Bone marrow (tissue), 2 donors: ENCODE data around the gene PDLIM7.
A peak's percentile ranks its signal among the peaks of the same experiment; 100 is the strongest.

Experiments used
- DNase-seq, 2 donors: peaks; one replicate each; lab custom pipeline; 2025; lab: John Stamatoyannopoulos, UW

The PDLIM7 gene

DNA sequence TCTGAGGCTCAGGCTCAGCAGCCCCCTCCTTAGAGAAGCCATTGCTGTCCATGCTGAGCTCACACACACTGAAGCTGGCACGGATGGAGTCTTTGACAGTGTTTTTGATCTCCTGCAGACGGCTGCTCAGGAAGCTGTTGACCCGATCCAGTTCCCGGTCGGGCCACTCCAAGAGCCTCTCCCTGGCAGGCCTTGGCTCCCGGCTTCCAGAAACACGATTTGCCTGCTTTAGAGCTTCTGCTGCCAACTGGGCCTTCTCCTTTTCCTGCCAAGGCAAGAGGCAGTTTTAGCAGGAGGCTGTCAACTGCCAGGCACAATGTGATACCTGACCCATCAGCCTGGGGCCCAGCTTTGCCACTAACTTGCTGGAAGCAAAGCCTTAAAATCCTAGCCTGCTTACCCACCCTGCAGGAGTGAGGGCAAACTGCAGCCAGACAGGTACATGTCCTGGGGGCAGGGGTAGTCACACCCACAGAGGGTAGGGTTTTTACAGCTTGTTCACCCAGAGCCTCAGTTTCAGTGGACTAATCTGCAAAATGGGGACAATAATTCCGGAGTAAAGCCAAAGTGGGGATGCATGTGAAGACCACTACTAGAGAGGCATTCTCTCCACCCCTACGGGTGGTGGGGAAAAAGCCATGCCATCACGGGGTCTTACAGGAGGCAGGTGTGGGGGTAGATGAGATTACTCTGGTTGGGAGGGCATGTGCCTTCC, 27.7 kb upstream of the PDLIM7 start:
- no peak for DNase-seq

DNA sequence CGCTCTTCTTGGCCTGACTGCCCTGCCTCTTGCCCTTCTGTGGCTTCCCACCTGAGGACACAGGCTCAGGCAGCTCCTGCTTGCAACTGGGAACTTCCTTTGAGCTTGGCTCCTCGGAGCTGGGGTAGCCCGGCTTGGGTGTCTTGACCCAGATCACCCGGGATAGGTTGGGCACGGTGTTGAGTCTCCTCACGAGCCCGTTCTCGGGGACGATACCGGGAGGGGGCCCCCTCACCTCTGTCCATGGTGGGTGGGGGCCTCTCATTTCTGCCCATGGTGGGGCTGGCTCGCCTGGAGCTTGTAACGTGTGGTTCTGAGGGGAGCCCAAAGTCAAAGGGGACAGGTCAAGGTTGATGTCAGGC, 27.1 kb upstream of the PDLIM7 start:
- no peak for DNase-seq

DNA sequence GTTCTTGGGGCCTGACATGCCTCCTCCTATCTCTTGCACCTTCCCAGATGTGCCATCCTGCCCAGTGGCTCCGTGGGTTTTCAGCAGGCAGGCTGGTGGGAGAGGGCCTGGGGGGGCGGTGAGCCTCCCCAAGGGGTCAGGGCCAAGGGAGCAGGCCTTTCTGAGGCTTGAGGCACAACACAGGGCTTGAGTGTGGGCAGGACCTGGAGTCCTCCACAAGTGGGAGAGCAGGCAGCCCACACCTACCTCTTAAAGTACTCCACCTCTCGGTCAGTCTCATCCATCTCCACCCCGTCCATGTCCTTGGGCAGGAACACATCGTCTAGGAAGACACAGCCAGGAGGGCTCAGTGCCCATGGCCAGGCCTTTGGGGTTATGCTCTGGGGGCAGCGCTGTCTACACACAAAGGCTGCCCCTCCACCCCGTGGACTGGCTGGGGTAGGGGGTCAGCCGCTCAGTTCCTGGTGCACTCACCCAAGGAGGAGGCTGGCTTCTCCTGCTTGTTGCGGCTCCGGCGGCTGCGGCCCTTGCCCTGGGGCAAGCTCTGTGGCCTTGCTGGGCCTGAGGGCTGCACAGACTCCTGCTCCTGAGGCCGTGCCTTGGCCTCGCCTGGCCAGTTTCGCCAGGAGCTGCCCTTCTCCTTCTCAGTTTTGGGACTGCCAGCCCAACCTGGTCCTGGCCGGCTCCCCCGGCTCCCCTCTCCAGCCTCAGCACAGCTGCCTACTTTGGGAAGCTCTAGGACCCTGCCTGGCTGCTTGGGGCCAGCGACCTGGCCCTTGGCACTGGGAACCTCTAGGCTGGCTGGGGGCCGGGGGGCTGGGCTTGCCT, 26.5 kb upstream of the PDLIM7 start:
- no peak for DNase-seq

DNA sequence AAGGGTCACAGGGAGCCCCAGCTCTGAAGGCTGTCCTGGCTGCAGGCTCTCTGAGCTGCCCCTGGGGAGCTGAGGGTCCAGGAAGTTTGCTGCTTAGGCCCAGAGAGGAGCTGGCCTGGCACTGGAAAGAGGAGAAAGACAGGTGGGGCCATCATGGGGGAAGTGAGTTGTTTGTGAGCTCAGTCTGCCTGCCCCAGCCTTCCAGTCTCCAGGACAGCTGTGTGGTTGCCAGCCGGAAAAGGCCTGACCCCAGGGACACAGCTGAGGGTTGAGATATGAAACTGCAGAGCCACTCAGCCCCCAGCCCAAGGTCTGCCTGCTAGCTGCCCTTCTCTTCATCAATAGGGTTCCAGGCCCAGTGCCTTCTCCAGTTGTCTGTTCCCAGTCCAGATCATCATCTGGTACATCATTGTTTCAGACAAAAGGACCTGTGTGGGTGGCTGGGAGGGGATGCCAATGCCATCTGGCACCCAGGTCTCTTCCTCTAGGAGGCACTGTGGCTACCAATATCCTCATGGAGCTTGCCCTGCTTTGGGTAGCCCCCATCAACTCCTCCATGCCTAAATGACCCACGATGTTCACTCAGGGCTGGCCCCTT, 23.6 kb upstream of the PDLIM7 start:
- DNase-seq = no peak

DNA sequence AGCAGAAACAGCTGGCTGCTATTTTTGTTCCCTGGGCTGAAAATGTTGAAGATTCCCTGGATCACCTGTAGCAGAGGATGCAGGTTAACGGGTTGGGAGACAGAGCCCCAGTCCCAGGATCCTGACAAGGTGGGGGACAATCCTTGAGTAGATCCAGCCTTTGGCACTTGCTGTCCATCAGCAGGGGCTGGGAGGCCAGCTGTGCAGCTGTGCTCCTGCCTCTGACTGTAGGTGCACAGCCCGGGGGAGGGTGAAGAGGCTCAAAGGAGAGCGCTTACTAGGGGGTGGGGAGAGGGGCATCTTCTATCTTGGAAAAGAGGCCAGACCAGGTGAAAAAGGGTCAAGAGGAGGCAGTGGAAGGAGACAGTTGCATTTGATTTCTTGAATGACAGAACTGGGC, 22.9 kb upstream of the PDLIM7 start:
- no peak for DNase-seq

DNA sequence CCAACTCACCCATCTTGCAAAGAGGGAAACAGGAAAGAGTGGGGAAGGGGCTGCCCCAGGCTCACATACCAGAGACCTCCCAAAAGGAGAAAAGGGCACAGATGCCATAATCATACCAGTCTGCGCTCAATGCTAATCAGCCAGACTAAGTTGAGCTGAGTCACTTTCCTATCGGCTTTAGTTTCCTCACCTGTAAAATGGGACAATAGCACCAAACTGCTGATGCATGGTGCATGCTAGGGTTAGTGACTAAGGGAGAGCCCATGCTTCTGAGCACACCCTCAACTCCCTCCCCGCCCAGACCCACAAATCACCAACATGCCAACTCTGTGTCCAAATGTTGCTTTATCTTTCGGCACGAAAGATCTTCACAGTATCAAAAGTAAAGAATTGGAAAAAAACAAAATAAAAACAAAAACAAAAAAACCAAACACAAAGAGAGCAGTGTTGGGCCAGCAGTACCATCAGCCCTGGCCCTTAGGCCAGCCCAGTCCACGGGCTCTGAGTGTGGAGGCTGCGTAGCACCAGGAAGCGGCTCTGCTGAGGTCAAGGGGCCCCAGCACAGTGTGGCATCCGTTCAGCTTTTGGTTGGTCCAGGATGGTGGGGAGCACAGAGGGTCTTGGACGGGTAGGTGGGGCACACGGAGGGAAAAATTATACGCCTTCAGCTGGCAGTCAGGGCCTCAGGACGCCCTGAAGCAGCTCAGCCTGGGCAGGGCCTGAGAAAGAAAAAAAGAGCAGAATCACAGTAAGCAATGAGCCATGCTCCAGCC, 22.2 kb upstream of the PDLIM7 start:
- DNase-seq = no peak

DNA sequence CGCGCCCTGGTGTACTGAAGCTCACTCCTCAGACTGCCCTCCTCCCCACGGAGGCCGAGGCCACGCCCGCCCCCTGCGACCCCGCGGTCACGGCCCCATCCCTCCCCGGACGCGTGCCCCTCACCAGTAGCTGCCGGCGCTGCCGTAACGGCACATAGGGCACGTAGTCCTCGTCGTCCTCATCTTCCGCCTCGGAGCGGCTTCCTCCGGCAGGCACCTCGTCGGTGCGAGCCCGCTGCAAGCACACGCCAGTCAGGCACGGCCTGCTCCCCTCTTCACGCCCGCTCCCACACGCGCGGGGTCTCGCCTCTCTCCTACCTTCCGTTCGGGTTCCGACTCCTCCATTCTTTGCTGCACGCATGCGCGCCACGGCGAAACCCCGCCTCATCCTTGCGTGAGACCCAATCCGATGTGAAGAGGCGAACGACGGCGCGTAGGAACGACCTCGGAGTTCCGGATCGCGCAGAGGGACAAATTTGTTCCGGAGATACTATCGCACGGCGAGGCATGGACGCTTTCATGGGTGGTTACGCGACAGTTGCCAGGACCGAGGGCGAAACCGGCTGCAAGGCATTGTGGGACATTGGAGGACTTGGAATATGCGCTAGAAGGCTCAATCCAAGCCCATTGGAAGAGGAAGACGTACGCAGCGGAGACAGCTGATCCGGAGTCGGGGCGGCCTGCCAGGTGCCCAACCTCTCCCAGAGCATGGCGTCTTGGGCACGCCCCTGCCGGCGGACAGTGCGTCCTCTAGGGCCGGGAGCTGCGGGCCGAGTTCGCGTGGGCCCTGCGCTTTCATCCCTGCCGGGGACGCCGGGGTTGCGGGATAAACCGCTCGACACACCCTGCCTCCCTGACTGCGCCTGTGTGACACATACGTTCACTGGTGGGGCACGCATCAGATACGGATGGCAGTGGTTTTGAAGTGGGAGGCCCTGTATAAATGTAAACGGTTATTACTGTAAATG, 19.5 kb upstream of the PDLIM7 start, which contains the start of gene DDX41:
Gene DDX41, minus strand, starts transcription at position 361 of the 968 bp plus-strand sequence. Its CDS starts 16 bp downstream, at position 345.
- peak; percentile 93 to 98 for DNase-seq

DNA sequence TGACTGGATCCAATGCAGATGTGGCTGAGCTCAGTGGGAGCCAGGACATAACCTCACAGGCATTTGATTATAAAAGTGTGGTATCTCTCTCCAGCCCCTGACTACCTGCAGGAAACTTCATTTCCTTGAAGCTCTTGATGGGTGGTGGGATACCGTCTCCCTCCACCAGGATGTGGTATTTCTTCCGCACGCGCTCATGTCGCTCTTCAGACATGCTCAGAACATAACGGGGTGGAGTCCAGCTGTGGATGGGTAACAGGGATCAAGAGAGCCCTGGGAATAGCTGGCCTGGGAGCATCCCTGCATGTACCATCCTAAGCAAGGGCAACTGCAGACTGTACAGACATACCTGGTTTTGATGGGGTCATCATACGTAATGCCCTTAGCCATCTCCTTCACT, 18.2 kb upstream of the PDLIM7 start:
- no peak for DNase-seq

DNA sequence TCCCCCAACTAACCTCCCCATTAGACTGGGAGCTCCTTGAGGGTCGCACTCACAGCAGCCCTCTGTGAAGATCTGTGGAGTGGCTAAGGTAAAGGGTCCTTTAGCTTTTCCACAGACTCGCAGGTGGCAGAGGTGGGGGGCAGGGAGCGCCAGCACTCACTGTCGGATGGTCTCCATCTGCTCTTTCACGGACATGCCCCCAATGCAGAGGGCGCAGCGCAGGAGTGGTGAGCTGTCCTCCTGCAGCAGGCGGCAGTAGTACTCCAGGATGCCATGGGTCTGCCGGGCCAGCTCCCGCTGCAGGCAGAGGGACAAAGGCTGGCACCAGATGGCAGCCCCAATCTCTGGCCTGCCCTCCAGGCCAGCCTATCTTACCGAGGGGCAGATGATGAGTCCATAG, 17.1 kb upstream of the PDLIM7 start:
- DNase-seq = no peak

DNA sequence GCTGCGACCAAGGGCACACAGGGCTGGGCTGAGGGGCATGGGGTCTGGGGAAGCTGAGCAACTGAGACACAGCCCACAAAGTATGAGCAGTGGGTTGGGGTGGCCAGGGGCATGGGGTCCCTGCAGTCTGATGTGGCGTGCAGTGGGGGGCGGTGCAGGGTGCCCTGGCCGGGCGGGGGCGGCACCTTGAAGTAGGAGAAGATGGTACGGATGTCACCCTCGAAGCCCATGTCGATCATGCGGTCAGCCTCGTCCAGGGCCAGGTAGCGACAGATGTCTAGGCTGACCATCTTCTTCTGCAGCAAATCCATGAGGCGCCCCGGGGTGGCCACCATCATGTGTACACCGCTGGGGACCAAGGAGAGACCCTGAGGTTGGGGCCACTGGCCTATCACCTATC, 16.1 kb upstream of the PDLIM7 start:
- DNase-seq = no peak

DNA sequence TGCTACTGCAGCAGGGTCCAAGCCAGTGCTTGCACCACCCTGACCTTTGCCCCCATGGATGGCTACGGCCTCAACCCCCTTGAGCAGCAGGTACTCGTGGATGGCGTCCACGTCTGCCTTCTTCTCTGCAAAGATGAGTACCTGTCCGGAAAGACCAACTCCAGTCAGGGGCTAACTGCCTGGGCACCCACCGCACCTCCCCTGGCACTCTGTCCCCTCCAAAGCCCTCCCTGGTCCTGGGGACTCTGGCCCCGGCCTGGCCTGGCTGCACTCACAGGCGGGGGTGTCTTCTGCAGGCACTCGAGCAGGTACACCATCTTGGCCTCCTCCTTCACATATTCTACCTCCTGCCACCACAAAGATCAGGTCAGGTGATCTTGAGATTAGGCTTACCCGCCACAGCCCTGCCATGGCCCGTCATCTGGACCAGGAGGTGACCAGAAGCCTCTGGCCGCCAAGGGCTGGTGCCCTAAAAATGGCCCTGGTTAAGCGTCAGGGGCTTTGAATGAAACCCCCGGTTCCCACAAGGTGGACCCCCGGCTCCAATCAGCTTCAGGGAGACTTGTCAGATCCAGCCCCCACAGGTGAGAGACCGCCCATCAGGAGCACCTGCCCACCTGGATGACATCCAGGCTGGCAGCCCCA, 15.5 kb upstream of the PDLIM7 start:
- DNase-seq = no peak

DNA sequence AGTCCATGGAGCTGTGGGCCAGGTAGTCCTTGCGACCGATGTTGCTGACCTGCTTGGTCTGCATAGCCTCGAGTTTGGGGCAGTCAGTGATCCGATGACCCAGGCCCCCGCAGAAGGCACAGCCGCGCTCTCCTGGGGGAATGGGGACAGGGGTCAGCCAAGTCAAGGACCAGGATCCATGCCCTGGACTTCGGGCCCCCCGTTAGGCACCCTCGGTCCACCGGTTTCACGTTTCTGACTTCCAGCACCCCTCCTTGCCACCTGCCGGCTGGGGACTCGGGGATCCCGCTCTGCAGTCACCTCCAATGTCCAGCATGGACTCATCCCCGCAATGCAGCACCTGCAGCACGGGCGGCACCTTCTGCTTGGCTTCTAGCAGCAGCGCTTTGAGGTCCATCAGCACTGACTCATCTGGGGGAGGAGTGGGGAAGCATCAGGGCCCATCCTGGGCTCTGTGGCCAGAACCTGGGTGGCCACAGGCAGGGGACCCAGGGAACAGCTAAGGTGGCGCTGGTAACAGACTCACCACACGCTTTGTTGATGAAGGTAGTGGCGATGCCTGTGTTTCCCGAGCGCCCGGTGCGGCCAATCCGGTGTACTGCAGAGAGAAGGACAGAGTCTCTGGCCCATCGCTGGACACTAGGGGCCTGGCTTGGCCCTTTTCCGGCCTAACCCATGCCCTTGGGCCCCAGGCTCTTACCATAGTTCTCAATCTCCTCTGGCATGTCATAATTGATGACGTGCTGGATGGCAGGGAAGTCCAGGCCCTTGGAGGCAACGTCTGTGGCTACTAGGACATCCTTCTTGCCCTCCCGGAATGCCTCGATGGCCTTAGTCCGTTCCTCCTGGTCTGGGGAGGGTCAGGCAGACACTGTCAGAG, 14.6 kb upstream of the PDLIM7 start:
- DNase-seq = no peak

DNA sequence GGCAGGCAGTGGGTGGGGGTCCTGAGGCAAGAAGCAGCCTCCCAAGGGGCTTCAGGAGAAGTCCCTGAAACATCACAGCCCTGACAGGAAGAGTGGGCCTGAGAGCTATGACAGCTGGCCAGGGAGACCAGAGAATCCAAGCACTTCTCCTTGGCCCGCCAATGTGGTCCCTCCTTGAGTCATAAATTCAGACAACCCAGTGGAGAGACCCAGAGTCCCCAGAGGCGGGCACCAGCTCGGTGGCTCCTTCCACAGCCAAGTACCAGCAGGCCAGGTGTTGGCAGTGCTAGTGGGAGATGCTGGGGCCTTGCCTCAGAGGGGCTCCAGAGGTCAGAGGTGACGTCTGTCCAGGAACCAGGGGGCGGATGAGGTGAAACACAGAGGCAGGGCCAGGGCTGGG, 13.8 kb upstream of the PDLIM7 start:
- peak in 1 of 2 donors; percentile 45 for DNase-seq

DNA sequence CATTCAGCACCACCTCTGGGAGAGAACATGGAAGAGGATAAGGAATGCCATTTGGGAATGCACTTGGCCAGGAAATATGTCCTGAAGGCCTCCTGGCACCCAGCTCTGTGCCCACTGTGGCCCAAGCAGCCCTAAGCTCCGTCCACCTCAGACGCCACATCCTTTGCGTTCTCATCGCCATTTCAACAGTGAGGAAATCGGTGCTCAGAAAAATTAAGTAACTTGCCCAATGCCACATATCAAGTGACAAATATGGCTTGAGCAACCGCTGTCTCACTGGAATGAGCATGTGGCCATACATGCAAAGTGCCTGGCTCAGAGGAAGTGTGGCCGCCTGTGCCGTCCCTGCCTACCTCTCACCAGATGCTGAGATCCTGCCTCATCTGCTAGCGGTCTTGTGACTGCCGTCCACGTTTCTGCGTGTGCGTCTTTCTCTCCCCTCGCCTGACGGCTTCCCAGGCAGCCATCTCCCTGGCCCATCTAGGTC, 13.2 kb upstream of the PDLIM7 start:
- peak in 1 of 2 donors; percentile 45 for DNase-seq

DNA sequence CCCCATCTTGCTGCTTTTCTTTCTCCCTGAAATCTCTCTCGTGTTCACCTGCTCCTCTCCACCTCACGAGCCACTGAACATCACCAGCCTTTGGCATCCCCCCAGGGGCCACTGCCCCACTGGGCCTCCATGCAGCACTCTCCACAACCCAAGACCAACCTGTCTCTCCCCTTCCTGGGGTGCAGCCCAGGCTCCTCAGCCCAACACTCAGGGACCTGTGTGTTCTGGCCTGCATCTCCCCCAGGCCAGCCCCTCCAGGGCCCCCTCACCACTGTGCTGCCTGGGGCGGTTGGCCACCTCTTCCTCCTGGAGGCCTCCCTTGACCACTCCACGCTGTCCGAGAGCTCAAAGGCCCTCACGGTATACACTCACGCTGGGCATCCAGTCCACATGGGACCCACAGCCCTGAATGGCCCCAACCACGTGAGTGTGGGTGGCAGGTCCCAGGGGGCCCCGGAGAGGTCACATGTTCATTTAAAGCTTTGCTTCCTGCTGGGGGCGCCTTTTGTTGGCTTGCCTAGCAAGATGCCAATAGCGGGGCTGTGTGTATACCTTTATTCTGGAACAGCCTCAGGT, 12.7 kb upstream of the PDLIM7 start:
- no peak for DNase-seq

DNA sequence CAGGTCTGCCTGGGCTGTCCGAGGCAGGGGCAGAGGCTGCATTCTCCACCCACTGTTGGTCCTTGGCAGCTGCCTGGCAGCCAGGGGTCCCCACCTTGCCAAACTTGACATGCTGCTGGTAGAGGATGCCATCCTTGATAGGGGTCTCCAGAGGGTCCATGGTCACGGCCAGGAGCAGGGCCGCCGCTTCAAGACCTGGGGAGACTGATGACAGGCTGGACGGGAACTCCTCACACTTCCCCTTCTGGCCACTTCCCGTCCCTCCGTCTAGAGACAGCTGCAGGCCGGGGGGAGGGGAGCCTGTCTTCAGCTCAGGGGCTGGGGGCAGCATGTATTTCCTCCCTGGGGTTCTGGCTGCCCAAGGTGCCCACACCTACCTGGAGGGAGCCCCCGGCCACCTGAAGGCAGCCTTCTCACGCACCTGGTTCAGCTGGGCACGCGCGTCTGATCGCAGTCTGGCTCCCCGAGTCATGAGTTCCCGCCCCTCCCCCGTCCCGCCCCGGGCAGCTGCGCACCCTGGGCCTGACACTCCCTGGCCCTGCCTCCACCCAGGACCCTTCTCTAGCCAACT, 12.1 kb upstream of the PDLIM7 start, which contains the start of gene DOK3:
Gene DOK3, minus strand, starts transcription at position 446 of the 571 bp plus-strand sequence. Its CDS starts 286 bp downstream, at position 160.
- peak in 1 of 2 donors; percentile 46 for DNase-seq

DNA sequence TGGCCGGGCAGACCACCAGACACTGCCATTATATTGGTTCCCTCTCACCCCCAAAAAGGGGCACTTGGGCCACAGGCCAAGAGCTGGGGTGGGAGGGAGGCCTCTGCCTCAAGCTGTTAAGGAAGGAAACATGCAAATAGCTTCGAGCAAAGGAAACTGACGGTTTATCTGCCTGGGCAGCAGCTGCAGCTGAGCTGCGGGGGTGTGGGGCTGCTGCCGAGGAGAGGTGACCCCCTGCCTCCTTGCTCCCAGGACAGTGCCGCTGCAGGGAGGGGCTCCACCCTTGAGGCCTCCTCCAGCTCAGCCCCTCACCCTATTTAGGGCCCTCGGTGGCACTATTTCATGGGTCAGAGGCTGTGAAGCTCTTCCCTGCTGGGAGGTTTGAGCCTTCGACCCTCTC, 11.4 kb upstream of the PDLIM7 start:
- peak in 1 of 2 donors; percentile 30 for DNase-seq

DNA sequence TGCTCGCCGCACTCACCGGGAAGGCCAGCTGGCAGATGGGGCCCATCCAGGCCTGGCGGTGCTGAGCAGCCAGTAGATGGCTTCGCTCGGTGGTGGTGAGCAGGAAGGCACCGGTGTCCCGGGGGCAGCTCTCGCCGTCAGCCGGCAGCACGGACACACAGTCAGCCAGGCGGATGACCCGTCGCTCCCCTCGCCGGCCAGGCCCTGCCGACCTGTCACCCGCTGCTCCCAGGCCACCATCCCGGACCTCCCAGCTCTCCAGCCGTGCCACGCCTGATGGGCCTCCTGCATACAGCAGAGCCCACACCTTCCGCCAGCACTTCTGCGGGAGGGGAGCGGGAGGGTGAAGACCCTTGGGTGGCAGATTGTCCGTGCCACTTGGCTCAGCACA, 10.8 kb upstream of the PDLIM7 start:
- no peak for DNase-seq
